ENCODE results near the gene NDUFA6. TPM values are rescaled to one million over a fixed set of nuclear protein-coding genes. Genes with fewer than 3 reads are reported as not detected.

NDUFA6 gene
- total and polyA plus RNA-seq, 5 experiments from 2014 or later = 41.0 to 137 (median 106) TPM

DNA sequence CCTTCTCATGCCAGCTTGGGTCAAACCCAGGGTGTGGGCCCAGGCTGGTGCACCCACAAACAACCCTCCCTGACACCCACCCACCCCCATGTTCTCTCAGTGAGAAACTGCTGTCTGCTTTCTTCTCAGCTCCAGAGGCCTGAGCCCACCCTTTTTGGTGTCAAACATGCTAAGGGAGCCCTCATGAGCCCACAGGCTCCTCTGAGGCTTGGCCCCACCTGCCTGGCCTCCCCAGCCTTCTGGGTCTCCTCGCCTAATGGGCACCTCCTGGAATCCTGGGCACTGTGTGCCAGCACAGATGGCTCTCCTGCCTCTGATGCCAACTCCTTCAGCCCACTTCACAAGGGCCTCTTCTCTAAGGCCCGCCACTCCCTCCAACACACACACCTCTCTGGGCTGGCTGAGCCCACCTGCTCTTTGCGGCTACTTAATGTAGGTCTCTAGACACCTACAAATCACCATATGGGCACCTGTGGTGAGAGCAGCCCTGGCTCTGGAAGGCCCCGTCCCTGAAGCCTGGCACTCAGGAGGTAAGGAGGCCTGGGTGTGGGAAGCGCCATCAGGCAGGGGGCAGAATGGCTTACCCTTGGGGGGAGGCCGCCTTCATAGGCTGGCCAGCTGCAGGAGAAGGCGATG lies 24.3 kb downstream of the NDUFA6 start:
- H3K4me1 Mint-ChIP-seq = peaks cover 14 to 24% (median 16%) of the 10 kb centered on the region in 4 donors
- no peaks in the 10 kb centered on the region for H3K27me3 Mint-ChIP-seq
- no peak for ATAC-seq
- no peak overlapping the region for H3K4me3 Mint-ChIP-seq
- H3K9me3 Mint-ChIP-seq = no peaks in the 10 kb centered on the region
- DNase-seq = no peak
- H3K27ac Mint-ChIP-seq = peak overlapping the region in 1 of 10 donors; percentile 1
- POLR2A ChIA-PET = no interaction called here
- peaks cover 0 to 38% (median 9%) of the 10 kb centered on the region in 3 donors for H3K36me3 Mint-ChIP-seq

DNA sequence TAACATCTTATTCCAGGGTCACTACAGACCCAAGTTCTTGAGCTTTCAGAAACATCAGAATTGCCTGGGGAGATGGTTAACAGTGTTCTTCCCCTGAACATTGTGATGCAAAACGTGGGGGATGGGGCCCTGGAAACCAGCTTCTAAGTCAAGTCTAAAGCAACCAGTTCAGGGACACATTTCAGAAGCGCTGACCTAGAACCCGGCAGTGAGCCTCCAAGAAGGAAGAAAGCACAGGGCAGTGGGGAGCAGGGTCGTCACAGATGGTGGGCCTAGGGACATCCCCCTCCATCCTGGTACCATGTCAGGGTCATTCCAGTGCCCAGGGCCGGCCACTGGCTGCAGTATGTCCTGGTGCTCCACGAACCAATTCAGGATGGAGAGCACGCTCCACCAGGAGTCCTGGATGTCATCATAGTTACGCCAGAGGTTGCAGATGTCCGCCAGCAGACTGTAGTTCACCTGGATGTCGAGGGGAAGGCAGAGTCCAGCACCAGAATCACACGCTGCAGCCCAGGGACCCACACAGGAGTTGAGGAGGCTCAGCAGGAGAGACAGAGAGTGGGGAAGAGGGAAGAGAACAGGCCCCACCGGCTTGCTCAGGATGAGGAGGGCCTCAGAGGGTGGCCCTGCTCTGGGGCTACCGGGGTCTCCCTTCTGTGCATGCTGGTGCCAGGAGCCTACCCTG lies 25.0 kb downstream of the NDUFA6 start:
- H3K4me3 Mint-ChIP-seq = no peak overlapping the region

DNA sequence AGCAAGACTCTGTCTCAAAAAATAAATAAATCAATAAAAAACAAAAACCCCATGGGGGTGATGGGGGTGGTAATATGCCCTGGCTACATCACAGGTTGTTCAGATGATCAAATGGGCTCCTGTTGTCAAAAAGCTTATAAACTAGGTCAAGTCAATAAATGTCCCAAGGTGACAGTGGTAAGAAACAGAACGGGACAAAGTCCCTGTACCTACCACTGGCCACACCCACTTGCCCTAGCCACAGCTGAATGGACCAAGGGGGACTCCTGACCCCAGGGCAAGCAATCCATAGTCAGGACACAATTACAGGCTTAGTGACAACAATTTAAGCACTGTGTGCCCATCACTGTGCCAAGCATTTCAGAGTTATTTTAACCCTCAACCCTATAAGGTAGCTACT lies 25.9 kb downstream of the NDUFA6 start:
- peaks cover under 1 to 10% (median 5%) of the 10 kb centered on the region in 4 donors for H3K4me1 Mint-ChIP-seq
- no peak overlapping the region for H3K4me3 Mint-ChIP-seq
- peaks cover 0 to 47% (median 22%) of the 10 kb centered on the region in 3 donors for H3K36me3 Mint-ChIP-seq
- H3K27ac Mint-ChIP-seq = peak overlapping the region in 1 of 10 donors; percentile 74
- ATAC-seq (no peak), DNase-seq (no peak)
- H3K9me3 Mint-ChIP-seq = no peaks in the 10 kb centered on the region
- POLR2A ChIA-PET = no interaction called here
- no peaks in the 10 kb centered on the region for H3K27me3 Mint-ChIP-seq

More for the DNA sequence above, 25.0 kb downstream of the NDUFA6 start:
- ATAC-seq (no peak), DNase-seq (no peak)
- Mint-ChIP-seq H3K27ac (peak overlapping the region in 4 of 10 donors; percentile 16 to 74 (median 64)), H3K36me3 (peaks cover 0 to 44% (median 15%) of the 10 kb centered on the region in 3 donors), H3K27me3 (no peaks in the 10 kb centered on the region), H3K9me3 (no peaks in the 10 kb centered on the region), H3K4me1 (peaks cover 9 to 18% (median 9%) of the 10 kb centered on the region in 4 donors)
- POLR2A ChIA-PET = no interaction called here

DNA sequence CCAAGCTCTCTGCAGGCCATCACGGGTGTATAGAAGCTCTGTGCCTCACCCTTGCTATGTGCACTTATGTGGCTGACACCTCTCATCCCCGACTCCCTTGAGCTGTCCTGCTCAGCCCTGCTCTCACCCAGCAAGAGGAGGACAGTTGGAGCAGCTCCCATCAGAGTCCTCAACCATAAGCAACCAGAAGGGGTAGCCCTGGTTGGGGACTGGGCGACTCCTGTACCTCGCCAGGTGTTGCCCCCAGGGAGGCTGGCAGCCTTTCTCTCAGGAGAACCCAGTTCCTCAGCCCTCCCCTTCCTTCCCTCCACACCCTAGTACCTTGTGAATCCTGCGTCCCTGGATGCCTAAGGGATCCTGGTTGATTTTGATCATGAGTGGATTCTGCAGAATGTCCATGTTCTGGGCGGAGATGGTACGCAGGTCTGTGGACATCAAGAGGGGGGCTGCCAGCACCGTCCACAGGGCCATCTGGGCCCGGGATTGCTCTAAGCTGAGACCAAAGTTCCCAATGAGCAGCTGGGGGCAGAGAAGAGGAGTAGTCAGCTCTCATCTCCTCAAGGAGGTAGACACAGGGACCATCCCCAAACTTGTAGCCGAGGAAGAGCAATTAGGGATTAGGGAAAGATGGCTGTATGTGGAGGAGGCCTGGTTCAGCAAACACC lies 27.9 kb downstream of the NDUFA6 start:
- Mint-ChIP-seq H3K9me3 (peaks cover 0 to 5% (median 0%) of the 10 kb centered on the region in 9 donors), H3K4me3 (no peak overlapping the region), H3K27ac (no peak overlapping the region), H3K27me3 (no peaks in the 10 kb centered on the region), H3K4me1 (peaks cover 0 to 9% (median 0%) of the 10 kb centered on the region in 4 donors), H3K36me3 (peaks cover 5 to 50% (median 33%) of the 10 kb centered on the region in 3 donors)
- no peak for DNase-seq
- POLR2A ChIA-PET = interaction anchor here (0.5 to 2.4 kb wide), 2 partner anchors 16 to 40 kb away, joined by 7 to 10 read pairs; partner anchors contain the start of gene SMDT1
- no peak for ATAC-seq

DNA sequence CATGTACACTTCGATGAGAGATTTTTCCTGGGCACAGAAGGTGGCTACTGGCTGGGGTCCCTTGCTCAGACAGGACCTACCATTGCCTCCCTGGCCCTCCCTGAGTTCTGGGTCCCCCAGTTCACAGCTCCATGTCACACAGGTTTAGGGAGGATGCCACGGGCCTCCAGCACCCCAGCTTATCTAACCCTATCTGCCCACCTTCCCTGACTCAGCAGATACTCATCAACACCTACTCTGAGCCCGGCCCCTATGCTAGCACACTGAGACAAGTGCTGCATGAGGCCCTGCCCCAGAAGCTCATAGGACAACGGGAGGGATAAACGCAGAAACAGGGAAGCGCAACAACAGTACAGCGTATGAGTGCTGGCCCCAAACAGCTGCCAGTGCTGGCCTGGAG lies 29.5 kb downstream of the NDUFA6 start:
- DNase-seq (no peak), ATAC-seq (no peak)
- Mint-ChIP-seq H3K4me3 (no peak overlapping the region), H3K36me3 (peaks cover 15 to 45% (median 41%) of the 10 kb centered on the region in 3 donors), H3K27ac (no peak overlapping the region), H3K27me3 (no peaks in the 10 kb centered on the region), H3K4me1 (peaks cover 0 to 3% (median 0%) of the 10 kb centered on the region in 4 donors), H3K9me3 (peaks cover 6 to 15% (median 13%) of the 10 kb centered on the region in 9 donors)
- POLR2A ChIA-PET = interaction anchor here (0.6 to 2.4 kb wide), 2 partner anchors 18 to 35 kb away, joined by 6 to 7 read pairs; partner anchors contain the start of gene SMDT1

DNA sequence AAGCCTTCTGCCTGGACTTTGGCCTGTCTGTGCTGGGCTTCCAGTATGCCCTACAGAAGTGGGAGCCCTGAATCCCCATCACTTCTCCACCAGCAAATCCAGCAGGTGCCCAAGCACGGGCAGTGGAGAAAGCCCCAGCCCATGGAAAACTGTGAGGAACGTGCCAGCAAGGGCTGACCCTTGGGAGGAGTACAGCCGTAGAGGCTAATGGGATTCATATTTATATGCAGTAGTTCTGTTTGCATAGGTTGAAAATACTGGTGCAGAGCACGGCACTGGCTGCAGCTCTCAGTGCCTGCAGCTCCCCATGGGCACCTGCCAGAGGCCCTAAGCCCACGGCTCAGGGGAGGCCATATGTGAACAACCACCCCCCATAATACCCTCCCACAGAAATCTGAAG lies 30.1 kb downstream of the NDUFA6 start:
- no peak for ATAC-seq
- Mint-ChIP-seq H3K4me1 (peaks cover 0 to 3% (median 0%) of the 10 kb centered on the region in 4 donors), H3K4me3 (no peak overlapping the region)

DNA sequence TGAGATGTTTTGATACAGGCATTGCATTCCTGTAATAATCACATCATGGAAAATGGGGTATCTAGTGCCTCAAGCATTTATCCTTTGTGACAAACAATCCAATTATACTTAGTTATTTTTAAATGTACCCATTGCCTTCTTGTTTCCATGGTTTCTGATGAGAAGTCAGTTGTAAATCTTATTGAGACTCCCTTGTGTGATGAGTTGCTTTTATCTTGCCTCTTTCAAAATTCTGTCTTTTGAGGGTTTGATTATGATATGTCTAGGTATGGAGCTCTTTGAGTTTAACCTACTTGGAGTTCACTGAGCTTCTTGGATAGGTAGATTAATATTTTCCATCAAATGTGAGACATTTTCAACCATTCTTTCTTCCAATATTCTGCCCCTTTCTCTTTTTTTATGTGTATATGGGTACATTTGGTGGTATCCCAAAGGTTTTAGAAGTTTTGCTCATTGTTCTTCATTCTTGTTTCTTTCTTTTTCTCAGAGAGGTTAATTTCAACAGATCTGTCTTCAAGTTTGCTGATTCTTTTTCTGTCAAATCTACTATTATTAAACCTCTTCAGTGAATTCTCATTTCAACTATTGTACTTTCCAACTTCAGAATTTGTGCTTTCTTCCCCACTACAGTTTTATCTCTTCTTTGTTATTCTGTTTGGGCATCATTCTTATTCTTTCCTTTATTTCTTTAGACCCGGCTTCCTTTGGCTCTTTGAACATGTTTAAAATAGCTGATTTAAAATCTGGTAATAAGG lies 33.6 kb downstream of the NDUFA6 start:
- Mint-ChIP-seq H3K27me3 (no peaks in the 10 kb centered on the region), H3K27ac (no peak overlapping the region), H3K36me3 (peaks cover 15 to 35% (median 25%) of the 10 kb centered on the region in 3 donors), H3K4me3 (no peak overlapping the region), H3K4me1 (no peaks in the 10 kb centered on the region), H3K9me3 (peaks cover 6 to 20% (median 13%) of the 10 kb centered on the region in 9 donors)
- ATAC-seq (no peak), DNase-seq (no peak)
- POLR2A ChIA-PET = no interaction called here

More for the DNA sequence above, 30.1 kb downstream of the NDUFA6 start:
- DNase-seq = no peak
- H3K27ac Mint-ChIP-seq = no peak overlapping the region
- H3K9me3 Mint-ChIP-seq = peaks cover 6 to 20% (median 13%) of the 10 kb centered on the region in 9 donors
- H3K36me3 Mint-ChIP-seq = peaks cover 15 to 45% (median 41%) of the 10 kb centered on the region in 3 donors
- POLR2A ChIA-PET = no interaction called here
- H3K27me3 Mint-ChIP-seq = no peaks in the 10 kb centered on the region

DNA sequence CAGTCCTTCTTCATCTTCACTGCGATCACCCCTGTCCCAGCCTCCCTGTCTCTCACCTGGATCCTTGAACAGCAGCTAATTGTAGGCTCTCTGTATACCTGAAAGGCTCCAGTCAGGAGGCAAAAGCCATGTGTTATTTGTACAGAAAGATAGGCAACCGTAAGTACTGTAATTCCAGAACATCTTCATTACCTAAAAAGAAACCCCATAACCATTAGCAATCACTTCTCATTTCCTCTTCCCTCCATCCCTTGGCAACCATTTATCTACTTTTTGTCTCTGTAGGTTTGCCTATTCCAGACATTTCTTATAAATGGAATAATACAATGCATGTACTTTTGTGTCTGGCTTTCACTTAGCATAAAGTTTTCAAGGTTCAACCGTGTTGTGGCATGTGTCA lies 37.8 kb downstream of the NDUFA6 start:
- POLR2A ChIA-PET = no interaction called here
- ATAC-seq (no peak), DNase-seq (no peak)
- Mint-ChIP-seq H3K36me3 (peaks cover 5 to 12% (median 10%) of the 10 kb centered on the region in 3 donors), H3K4me3 (no peak overlapping the region), H3K27ac (peak overlapping the region in 1 of 10 donors; percentile 40), H3K27me3 (no peaks in the 10 kb centered on the region), H3K4me1 (no peaks in the 10 kb centered on the region), H3K9me3 (peaks cover 6 to 20% (median 12%) of the 10 kb centered on the region in 9 donors)

DNA sequence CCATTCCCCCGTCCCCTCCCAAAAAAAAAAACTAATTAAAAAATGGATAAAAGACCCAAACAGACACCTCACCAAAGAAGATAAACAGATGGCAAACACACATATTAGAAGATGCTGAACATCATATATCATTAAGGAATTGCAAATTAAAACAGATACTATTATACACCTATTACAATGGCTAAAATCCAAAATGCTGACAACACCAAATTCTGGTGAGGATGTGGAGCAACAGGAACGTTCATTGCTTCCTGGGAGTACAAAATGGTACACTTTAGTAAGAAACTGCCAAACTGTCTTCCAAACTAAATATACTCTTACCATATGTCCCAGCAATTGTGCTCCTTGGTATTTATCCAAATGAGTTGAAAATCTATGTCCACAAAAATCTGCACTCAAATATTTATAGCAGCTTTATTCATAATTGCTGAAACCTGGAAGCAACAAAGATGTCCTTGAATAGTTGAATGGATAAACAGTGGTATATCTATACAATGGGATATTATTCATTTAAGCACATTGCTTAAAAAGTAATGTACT lies 39.9 kb downstream of the NDUFA6 start:
- H3K9me3 Mint-ChIP-seq = peaks cover 0 to under 1% (median 0%) of the 10 kb centered on the region in 9 donors
- POLR2A ChIA-PET = no interaction called here
- no peak overlapping the region for H3K4me3 Mint-ChIP-seq
- H3K36me3 Mint-ChIP-seq = no peaks in the 10 kb centered on the region
- ATAC-seq (no peak), DNase-seq (no peak)
- no peak overlapping the region for H3K27ac Mint-ChIP-seq
- no peaks in the 10 kb centered on the region for H3K27me3 Mint-ChIP-seq
- no peaks in the 10 kb centered on the region for H3K4me1 Mint-ChIP-seq

DNA sequence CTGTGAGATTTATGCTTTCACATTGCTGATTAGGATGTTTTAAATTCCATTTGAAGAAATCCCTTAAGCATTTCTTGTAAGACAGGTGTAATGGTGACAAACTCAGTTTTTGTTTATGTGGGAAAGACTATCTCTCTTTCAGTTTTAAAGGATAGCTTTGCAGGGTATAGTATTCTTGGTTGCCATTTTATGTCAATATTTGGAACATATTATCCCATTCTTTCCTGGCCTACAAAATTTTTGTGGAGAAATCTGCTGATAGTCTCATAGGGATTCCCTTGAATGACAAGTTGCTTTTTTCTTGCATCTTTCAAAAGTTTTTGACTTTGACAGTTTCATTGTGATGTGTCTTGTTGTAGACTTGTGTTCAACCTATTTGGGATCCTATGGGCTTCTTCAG lies 48.8 kb downstream of the NDUFA6 start:
- Mint-ChIP-seq H3K4me3 (no peak overlapping the region), H3K27ac (no peak overlapping the region), H3K9me3 (peaks cover 6 to 22% (median 17%) of the 10 kb centered on the region in 9 donors), H3K36me3 (peaks cover 0 to 23% (median 20%) of the 10 kb centered on the region in 3 donors), H3K4me1 (peaks cover 0 to 7% (median under 1%) of the 10 kb centered on the region in 4 donors), H3K27me3 (peaks cover 0 to 2% (median 0%) of the 10 kb centered on the region in 5 donors)
- POLR2A ChIA-PET = no interaction called here
- DNase-seq = no peak
- no peak for ATAC-seq

DNA sequence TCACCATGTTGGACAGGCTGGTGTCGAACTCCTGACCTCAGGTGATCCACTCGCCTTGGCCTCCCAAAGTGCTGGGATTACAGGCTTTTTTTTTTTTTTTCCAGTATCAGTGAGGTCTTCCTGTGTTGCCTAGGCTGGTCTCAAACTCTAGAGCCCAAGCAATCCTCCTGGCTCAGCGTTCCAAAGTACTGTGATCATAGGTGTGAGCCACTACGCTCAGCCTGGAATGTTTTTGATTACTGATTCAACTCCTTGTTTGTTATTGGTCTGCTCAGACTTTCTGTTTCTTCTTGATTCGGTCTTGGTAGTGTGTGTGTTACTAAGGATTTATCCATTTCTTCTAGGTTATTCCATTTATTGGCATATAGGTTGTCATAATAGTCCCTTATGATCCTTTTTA lies 51.3 kb downstream of the NDUFA6 start:
- no peak overlapping the region for H3K4me3 Mint-ChIP-seq
- H3K27me3 Mint-ChIP-seq = peaks cover 0 to 2% (median 0%) of the 10 kb centered on the region in 5 donors
- H3K27ac Mint-ChIP-seq = no peak overlapping the region
- POLR2A ChIA-PET = no interaction called here
- ATAC-seq (no peak), DNase-seq (no peak)
- H3K36me3 Mint-ChIP-seq = peaks cover 2 to 26% (median 23%) of the 10 kb centered on the region in 3 donors
- H3K4me1 Mint-ChIP-seq = peaks cover 0 to 7% (median under 1%) of the 10 kb centered on the region in 4 donors
- H3K9me3 Mint-ChIP-seq = peaks cover 6 to 34% (median 22%) of the 10 kb centered on the region in 9 donors
